Activated naive CD8-positive, alpha-beta T cell treated with anti-CD3 and anti-CD28 coated beads, Interleukin-2, amount 10 ng/mL, durations not matched to agents 7 days and 5 days (primary cell): Measurements from ENCODE around the gene CDH8. TPM values are rescaled to one million over a fixed set of nuclear protein-coding genes. Genes with fewer than 3 reads are reported as not detected.
"Not testable (repeated sequence)": the region's sequence is repeated elsewhere in the genome, so short reads cannot be mapped to it uniquely, and the experiment has no call there.

Experiments used
- ATAC-seq: fragments of 150-1000 bp; cut with Tn5 transposase; one replicate; pipeline ENCODE4 v1.10.0; 2021; ENCODE audit warnings: low read depth, moderate library complexity
- POLR2A ChIA-PET: fragments of 350-600 bp; sonication (Branson Sonifier 250); formaldehyde crosslinking; loops from one replicate; lab custom pipeline; 2021; ENCODE audit warnings: antibody characterized with exemption; lab: Charles Lee
- DNase-seq: peaks from one replicate; pipeline ENCODE4 v3.0.0; 2021
- H3K27ac Mint-ChIP-seq: one replicate; pipeline ENCODE4 v1.8.0; 2022; ENCODE audit warnings: mild to moderate bottlenecking, mixed read lengths
- H3K27me3 Mint-ChIP-seq: one replicate; pipeline ENCODE4 v1.8.0; 2022; ENCODE audit warnings: mild to moderate bottlenecking, moderate library complexity, mixed read lengths
- H3K36me3 Mint-ChIP-seq: one replicate; pipeline ENCODE4 v1.8.0; 2021; ENCODE audit warnings: mild to moderate bottlenecking, mixed read lengths
- H3K4me1 Mint-ChIP-seq: one replicate; pipeline ENCODE4 v1.8.0; 2021; ENCODE audit warnings: mixed read lengths
- H3K4me3 Mint-ChIP-seq: one replicate; pipeline ENCODE4 v1.8.0; 2022; ENCODE audit warnings: mild to moderate bottlenecking, moderate library complexity, mixed read lengths
- H3K9me3 Mint-ChIP-seq: one replicate; pipeline ENCODE4 v1.8.0; 2021; ENCODE audit warnings: mixed read lengths
- total RNA-seq, 2 experiments: library from RNA; stranded (reverse); gene quantifications; one replicate each; pipeline ENCODE4 v1.2.3, GENCODE V29; 2021

Gene CDH8
- total RNA-seq, 2 experiments from 2014 or later: 0.62 TPM; not detected in 1

DNA sequence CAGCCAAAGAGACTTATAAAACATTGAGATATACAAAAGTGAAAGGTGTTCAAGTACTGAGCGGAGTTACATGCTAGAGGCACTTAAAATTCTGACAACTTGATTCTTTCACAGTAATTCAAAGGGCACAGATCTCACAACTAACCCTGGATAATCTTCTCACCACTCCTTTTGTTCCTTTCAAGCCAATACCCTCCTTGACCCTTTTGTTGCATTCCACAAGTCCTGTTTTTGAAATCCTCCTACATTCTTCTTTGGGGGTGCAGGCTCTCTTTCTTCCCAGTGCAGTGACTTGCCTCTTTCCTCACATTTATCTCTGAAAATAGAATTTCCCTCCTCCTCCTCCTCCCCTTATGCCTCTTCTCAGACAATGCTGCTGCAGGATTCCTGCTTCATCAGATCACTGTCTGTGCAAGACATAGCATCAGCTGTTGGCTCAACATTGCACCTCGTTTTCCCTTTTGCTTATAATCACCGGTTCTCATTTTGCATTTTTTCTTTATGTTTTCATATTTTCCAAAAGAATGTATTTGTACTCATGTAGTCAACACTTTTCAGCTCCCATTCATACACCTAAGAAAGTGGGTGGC is 199.3 kb downstream of the CDH8 start:
- Mint-ChIP-seq H3K4me3 (no peak overlapping the region), H3K4me1 (no peaks in the 10 kb centered on the region), H3K9me3 (peaks cover 4% of the 10 kb centered on the region), H3K27ac (no peak overlapping the region), H3K27me3 (no peaks in the 10 kb centered on the region), H3K36me3 (no peaks in the 10 kb centered on the region)
- POLR2A ChIA-PET: no interaction called here
- no peak for DNase-seq
- no peak for ATAC-seq

DNA sequence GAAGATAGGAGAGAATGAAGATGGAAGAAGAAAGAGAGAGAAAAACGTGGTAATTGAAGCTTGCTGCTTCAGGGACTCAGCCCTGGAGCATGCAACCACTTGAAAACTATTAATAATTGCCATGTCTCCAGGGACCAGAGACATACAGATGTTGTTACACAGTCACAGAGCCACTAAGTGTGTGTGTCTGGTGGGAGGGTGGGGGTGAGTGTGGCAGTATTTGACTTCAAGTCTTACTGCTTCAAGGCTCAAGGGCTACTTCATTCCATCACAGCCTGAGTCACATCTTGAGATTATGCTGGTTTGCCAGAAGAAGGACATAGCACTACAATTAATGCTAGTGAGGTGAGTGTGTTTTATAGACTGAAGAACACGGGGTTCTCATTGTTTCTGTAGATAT is 202.2 kb downstream of the CDH8 start:
- H3K27me3 Mint-ChIP-seq: no peaks in the 10 kb centered on the region
- H3K27ac Mint-ChIP-seq: no peak overlapping the region
- POLR2A ChIA-PET: no interaction called here
- H3K36me3 Mint-ChIP-seq: no peaks in the 10 kb centered on the region
- no peak for DNase-seq
- peaks cover 4% of the 10 kb centered on the region for H3K9me3 Mint-ChIP-seq
- H3K4me3 Mint-ChIP-seq: no peak overlapping the region
- no peak for ATAC-seq
- no peaks in the 10 kb centered on the region for H3K4me1 Mint-ChIP-seq

DNA sequence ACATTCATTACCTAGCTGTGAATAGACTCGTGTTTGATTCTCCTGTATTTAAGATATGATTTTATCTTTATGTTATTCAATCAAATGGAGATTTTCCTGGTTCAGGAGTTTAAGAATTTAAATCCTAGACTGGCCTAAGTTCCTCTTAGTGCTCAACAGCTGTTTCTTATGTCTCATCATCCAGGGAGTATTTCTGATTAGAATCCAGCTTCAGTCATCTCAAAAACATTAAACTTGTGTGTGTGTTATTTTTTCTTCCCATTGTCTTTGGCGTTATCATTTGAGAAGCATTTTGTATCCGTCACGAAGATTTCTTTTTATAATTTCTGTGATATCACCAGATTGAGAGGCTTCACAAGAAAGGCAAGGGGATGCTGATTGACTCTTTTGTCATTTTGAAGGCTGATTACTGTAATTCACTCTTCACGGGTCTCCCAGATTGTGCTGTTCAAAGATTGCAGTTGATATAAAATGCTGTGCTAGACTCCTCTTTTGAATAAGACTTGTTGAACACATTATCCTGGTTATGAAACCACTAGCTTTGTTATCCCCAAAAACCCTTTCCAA is 204.8 kb downstream of the CDH8 start:
- Mint-ChIP-seq H3K9me3 (peaks cover 4% of the 10 kb centered on the region), H3K36me3 (no peaks in the 10 kb centered on the region), H3K27me3 (no peaks in the 10 kb centered on the region), H3K4me3 (no peak overlapping the region), H3K4me1 (no peaks in the 10 kb centered on the region), H3K27ac (no peak overlapping the region)
- no peak for ATAC-seq
- POLR2A ChIA-PET: no interaction called here
- no peak for DNase-seq

DNA sequence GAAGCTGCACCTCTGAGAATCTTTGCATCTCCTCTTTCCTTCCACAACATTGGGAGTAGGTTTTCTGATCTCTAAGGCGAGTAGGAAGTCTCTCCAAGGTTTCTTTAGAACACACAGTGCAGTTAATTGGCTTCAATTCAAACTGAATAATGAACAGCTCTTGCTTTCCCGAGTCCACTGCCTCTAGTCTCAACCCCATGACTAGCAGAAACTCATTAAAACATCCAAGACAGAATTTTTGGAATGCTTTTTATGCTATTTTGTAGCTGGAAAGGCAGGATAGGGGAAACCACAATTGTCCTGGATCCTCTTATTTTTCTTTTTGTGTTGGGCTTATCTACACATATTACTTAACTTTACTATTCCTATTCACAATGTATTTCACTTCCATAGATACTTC is 206.6 kb downstream of the CDH8 start:
- no peak for ATAC-seq
- no peaks in the 10 kb centered on the region for H3K4me1 Mint-ChIP-seq
- POLR2A ChIA-PET: no interaction called here
- no peaks in the 10 kb centered on the region for H3K27me3 Mint-ChIP-seq
- H3K9me3 Mint-ChIP-seq: peaks cover 2% of the 10 kb centered on the region
- no peak for DNase-seq
- H3K36me3 Mint-ChIP-seq: no peaks in the 10 kb centered on the region
- no peak overlapping the region for H3K27ac Mint-ChIP-seq
- H3K4me3 Mint-ChIP-seq: no peak overlapping the region

DNA sequence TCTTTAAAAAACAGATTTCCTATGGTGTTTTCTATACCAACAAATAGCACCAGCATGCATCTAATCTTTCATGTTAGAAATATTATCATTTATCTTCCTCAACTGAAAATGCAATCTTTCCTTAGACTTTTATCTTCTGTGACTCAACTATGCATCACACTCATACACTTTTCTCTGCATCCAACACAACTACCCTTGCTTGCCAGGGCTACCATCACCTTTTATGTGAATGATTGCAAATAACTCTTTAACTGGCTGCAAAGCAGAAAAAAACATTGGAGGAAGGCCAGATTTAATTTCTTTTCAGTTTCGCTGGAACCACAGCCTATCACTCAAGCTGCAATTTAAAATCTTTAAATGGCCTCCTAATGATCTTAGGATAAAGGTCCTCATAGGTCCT is 212.9 kb downstream of the CDH8 start:
- H3K27ac Mint-ChIP-seq: no peak overlapping the region
- H3K36me3 Mint-ChIP-seq: no peaks in the 10 kb centered on the region
- peaks cover 6% of the 10 kb centered on the region for H3K9me3 Mint-ChIP-seq
- POLR2A ChIA-PET: no interaction called here
- no peaks in the 10 kb centered on the region for H3K4me1 Mint-ChIP-seq
- H3K27me3 Mint-ChIP-seq: no peaks in the 10 kb centered on the region
- no peak overlapping the region for H3K4me3 Mint-ChIP-seq
- DNase-seq: no peak
- no peak for ATAC-seq

DNA sequence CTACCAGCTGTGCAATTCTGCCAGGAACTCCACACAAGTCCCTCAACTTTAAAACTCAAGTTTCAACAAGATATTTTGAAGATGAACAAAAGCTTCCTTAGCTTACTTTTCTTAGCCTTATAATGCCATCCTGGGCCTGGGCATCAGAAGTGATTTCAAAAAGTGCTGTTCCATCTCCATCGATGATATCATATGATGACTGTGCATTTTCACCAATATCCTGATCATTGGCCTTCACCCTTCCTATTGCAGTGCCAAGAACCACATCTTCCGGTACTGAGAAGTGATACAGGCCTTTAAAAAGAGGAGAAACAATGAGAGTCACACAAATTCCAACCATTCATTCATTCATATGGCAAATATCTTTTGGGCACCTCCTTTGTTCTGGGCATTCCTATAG is 215.4 kb downstream of the CDH8 start:
- no peak for ATAC-seq
- H3K9me3 Mint-ChIP-seq: peaks cover 7% of the 10 kb centered on the region
- H3K36me3 Mint-ChIP-seq: no peaks in the 10 kb centered on the region
- no peaks in the 10 kb centered on the region for H3K27me3 Mint-ChIP-seq
- POLR2A ChIA-PET: no interaction called here
- H3K4me1 Mint-ChIP-seq: no peaks in the 10 kb centered on the region
- H3K4me3 Mint-ChIP-seq: no peak overlapping the region
- no peak for DNase-seq
- no peak overlapping the region for H3K27ac Mint-ChIP-seq

DNA sequence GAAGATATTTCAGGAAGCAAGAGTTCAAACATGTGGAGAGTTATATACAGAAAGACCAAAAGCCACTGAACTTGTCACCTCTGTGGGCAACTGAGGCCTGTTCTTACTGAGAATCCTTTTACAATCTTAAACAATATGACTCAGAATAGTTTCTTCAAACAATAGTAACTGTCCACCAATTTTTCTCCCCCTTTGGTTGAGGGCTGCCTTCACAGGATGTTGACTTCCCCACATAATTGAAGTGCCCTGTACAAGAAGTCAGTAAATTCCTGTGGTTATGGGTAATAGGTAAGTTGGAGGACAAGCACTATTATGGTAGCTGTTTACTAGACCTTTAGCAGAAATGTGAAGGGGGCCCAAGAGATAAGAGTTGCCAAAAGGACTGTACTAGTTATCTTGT is 215.8 kb downstream of the CDH8 start:
- peaks cover 7% of the 10 kb centered on the region for H3K9me3 Mint-ChIP-seq
- no peak overlapping the region for H3K27ac Mint-ChIP-seq
- no peaks in the 10 kb centered on the region for H3K27me3 Mint-ChIP-seq
- DNase-seq (no peak), ATAC-seq (no peak)
- no peaks in the 10 kb centered on the region for H3K4me1 Mint-ChIP-seq
- H3K4me3 Mint-ChIP-seq: no peak overlapping the region
- POLR2A ChIA-PET: no interaction called here
- no peaks in the 10 kb centered on the region for H3K36me3 Mint-ChIP-seq

- Mint-ChIP-seq H3K4me3 (no peak overlapping the region), H3K27ac (no peak overlapping the region), H3K9me3 (peaks cover 7% of the 10 kb centered on the region), H3K27me3 (no peaks in the 10 kb centered on the region), H3K4me1 (no peaks in the 10 kb centered on the region), H3K36me3 (no peaks in the 10 kb centered on the region)
- POLR2A ChIA-PET: no interaction called here
- no peak for ATAC-seq
- DNase-seq: no peak
Observed at GRCh38 chr16:61818850-61819249, 217.4 kb downstream of the CDH8 start.

GRCh38 chr16:61817583-61818278 is 218.5 kb downstream of the CDH8 start:
- Mint-ChIP-seq H3K27me3 (no peaks in the 10 kb centered on the region), H3K4me3 (no peak overlapping the region), H3K36me3 (no peaks in the 10 kb centered on the region), H3K9me3 (peaks cover 5% of the 10 kb centered on the region), H3K4me1 (no peaks in the 10 kb centered on the region), H3K27ac (no peak overlapping the region)
- no peak for ATAC-seq
- POLR2A ChIA-PET: no interaction called here
- DNase-seq: no peak

DNA sequence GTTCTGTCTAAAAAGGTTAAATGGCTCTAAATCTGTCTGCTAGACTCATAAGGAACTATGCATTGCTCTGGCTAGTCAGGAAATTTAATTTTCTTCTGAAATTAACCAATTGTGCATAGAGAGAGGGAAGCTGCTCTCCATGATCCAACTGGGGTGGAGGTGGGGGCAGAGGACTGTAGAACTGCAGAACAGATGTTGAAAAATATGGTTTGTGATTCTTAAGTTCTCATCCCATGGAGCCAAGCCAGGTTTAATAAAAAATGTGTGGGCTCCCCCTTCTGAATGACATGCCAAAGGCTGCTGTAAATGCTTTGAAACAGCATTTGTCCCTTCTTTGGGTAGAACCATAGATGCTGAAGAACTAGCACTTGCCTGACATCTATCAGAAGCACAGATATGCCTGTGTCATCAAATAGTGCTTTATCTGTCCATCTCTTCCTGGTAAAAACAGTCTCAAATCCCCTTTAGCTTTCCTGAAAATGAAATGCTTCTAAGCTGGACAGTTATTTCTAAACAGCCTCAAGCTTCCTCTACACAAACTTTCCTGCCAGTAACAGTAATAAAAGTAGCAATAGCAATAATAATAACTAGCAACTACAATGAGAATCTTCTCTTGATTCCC is 221.4 kb downstream of the CDH8 start:
- Mint-ChIP-seq H3K27ac (no peak overlapping the region), H3K4me1 (no peaks in the 10 kb centered on the region), H3K4me3 (no peak overlapping the region), H3K27me3 (no peaks in the 10 kb centered on the region), H3K36me3 (no peaks in the 10 kb centered on the region), H3K9me3 (peaks cover 3% of the 10 kb centered on the region)
- DNase-seq: no peak
- ATAC-seq: no peak
- POLR2A ChIA-PET: no interaction called here

GRCh38 chr16:61813339-61813738 is 222.9 kb downstream of the CDH8 start:
- Mint-ChIP-seq H3K36me3 (no peaks in the 10 kb centered on the region), H3K4me3 (no peak overlapping the region), H3K9me3 (peaks cover 1% of the 10 kb centered on the region), H3K4me1 (no peaks in the 10 kb centered on the region), H3K27ac (no peak overlapping the region), H3K27me3 (no peaks in the 10 kb centered on the region)
- DNase-seq: no peak
- POLR2A ChIA-PET: no interaction called here
- ATAC-seq: no peak

DNA sequence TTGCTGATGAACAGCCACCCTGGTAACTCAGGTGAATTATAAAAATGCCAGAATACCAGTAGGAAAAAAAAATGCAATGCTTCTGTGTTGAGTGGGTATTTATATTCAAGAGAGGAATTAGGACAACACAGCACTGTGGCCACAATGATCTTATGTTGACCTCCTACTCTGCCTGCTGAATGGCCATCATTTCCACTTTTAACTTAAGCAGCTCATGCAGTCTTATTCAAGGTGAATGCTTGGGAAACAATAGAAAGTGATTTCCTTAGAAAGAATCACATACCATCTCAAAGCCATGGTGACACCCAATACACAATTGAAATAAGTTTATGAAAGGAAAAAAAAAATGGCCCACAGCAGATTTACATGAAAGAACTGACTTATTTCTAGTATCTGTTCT is 224.0 kb downstream of the CDH8 start:
- no peaks in the 10 kb centered on the region for H3K27me3 Mint-ChIP-seq
- H3K27ac Mint-ChIP-seq: no peak overlapping the region
- DNase-seq: no peak
- H3K4me1 Mint-ChIP-seq: no peaks in the 10 kb centered on the region
- POLR2A ChIA-PET: no interaction called here
- no peak overlapping the region for H3K4me3 Mint-ChIP-seq
- no peak for ATAC-seq
- H3K9me3 Mint-ChIP-seq: no peaks in the 10 kb centered on the region
- H3K36me3 Mint-ChIP-seq: no peaks in the 10 kb centered on the region

DNA sequence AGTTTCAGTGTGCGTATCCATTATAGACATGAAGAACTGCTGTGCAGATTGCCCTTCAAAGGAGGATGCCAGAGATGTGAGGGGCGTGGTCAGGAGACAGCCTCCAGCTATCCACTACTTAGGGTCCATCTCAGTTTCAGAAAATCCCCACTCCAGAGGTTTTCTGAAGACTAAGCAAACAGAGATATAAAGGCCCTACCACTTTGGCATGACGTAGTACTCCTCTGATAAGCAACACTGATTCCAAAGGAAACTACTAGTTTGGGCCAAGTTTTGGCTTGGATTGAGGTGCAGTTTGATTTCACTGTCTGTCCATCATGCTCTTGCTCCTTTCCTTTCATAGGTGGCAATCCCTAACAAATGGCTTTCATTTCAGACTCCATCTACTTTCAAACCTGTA is 228.7 kb downstream of the CDH8 start:
- no peak overlapping the region for H3K4me3 Mint-ChIP-seq
- H3K27me3 Mint-ChIP-seq: no peaks in the 10 kb centered on the region
- DNase-seq (no peak), ATAC-seq (no peak)
- POLR2A ChIA-PET: no interaction called here
- no peak overlapping the region for H3K27ac Mint-ChIP-seq
- no peaks in the 10 kb centered on the region for H3K36me3 Mint-ChIP-seq
- H3K9me3 Mint-ChIP-seq: no peaks in the 10 kb centered on the region
- no peaks in the 10 kb centered on the region for H3K4me1 Mint-ChIP-seq

- H3K27me3 Mint-ChIP-seq, H3K27ac Mint-ChIP-seq, H3K9me3 Mint-ChIP-seq, POLR2A ChIA-PET, DNase-seq, H3K36me3 Mint-ChIP-seq, ATAC-seq, H3K4me1 Mint-ChIP-seq, H3K4me3 Mint-ChIP-seq: not testable (repeated sequence)
Observed at GRCh38 chr16:61801217-61801616, 235.0 kb downstream of the CDH8 start.
